Colon (tissue), 2 donors: ENCODE measurements around the gene WNT2.
"Not testable (repeated sequence)": the region's sequence is repeated elsewhere in the genome, so short reads cannot be mapped to it uniquely, and the experiment has no call there.

Experiments
- FAIRE-seq: peaks from 2 replicates; lab custom pipeline; 2012; peaks lifted over from hg19 to GRCh38; lab: Jason Lieb, UNC
- donor health status: control.
- donor health status: control.

The WNT2 gene

DNA sequence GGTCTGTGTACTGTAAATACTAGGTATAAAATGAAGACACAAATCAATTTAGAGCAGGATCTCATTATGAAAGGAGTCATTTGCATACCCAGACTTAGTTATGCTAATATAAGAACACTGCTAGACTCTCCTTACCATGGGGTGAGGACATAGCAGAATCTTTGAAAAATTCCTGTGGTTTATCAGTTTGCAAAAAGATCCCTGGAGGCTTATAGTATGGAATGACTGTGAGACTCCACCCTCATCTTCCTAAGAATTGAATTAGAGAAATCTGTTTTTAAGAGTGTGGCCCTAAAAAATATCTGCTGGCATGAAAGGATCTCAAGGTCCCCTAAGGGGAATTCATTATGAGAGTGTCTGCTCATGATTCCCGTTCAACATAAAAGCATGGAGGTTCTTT is 63.2 kb downstream of the WNT2 start:
- no peak for FAIRE-seq

DNA sequence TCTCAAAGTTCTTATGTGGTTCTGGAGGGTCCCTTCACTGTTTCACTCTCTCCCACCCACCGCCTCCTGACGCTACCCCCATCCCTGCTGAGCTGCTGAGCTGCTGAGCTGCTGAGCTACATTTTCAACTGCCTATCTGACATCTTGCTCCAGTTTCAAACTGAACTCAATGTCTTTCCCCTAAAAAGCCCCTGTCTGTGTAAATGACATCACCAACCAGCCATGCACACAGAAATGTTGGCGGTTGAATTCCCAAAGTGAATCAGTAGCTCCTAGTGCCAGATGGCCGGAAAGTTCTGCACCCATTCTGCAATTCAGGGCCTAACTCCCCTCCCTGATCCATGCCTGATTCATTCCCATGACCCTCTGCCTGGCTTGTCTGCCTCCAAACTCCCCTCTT is 71.2 kb downstream of the WNT2 start:
- FAIRE-seq, result no peak

DNA sequence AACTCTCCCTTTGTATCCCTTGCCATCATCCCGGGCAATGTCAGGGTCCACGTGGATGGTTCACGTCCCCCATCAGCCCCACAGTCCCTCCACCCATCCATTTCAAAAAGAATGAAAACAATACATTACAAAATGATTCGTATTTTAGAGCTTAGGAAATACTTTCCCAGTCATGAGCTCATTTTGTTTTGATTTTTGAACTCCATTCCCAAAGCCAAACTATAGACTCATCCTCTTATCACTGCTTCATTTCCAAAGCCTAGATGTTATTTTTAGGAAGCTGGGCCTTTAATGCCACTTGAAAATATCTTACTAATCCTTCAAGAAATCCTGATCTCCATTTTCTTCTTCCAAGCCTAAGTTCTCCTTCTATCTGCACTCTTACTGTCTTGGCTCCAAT is 72.1 kb downstream of the WNT2 start:
- no peak for FAIRE-seq

- no peak for FAIRE-seq
Measured at GRCh38 chr7:117250245-117250644, 72.6 kb downstream of the WNT2 start.

DNA sequence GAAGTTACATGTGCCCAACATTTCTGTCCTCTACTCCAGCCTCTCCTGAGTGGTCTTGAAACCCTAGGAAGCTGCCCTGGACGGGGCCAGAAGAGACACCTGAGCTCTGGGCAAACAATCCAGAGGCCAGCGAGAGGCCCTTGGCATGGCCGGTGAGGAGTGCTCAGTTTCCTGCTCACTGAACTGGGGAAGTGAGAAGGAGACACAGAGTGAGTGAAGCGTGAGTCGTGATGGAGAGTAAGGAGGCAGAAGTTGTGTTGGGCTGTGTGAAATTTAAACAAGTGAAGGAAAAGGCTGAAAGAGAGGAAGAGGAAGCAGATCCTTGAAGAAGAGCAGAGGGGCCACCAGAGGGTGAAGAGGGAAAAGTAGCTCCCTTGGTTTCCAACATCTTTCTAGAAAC is 73.2 kb downstream of the WNT2 start:
- no peak for FAIRE-seq

DNA sequence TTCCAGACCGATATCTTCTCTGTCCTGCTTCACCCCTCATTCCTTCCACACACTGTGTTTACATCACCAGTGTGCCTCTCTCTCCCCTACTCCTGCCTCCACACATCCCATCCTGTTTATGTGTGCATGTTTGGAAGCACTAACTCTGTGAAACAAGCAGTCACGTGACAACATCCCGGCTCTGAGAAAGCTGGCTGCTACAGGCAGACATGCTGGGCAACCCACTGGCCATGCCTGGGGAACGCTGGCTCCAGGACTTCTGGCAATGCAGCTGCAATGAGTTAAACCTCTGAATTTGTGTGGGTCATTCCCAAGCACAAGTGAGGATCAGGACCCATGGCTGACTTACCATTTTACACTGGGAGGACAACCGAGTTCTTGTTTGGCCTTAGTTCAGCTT is 74.0 kb downstream of the WNT2 start:
- no peak for FAIRE-seq

- no peak for FAIRE-seq
Measured at GRCh38 chr7:117247809-117248208, 75.0 kb downstream of the WNT2 start.

- FAIRE-seq, result not testable (repeated sequence)
Measured at GRCh38 chr7:117245703-117246102, 77.2 kb downstream of the WNT2 start.

DNA sequence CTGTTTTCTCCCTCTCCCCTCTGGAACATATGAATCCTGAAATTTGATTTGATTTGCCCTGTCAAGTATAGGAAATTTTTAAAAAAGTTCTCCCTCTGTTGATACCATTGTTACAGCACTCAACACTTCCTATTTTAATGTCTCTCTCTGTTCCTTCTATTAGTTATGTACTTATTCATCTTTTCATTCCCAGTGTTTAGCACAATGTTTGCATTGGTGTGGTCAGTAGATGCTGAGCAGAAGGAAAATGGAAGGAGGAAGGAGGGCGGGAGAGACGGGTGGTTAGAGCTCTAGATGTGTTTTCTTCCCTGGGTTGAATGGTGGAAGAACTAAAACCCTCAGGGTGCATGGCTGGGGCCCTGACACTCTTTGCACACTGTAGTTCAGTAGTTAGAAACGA is 79.5 kb downstream of the WNT2 start:
- no peak for FAIRE-seq

DNA sequence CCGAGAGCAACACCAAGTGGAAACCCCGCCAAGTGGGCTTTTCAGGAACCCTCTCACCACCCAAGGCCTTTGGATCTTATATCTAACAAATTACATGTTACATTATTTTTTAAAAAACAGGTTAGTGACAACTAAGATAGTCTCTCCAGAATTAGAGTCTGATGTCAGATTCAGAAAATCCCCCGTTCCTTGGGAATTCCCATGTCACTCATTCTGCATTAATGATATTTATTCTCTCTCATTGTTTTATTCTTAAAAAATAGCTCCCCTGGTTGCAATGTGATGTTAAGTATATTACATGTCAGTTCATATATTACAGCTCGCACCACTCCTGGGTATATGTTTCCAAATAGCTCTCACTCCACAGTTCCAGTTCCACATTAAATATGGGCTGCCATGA is 81.8 kb downstream of the WNT2 start:
- FAIRE-seq, result no peak

DNA sequence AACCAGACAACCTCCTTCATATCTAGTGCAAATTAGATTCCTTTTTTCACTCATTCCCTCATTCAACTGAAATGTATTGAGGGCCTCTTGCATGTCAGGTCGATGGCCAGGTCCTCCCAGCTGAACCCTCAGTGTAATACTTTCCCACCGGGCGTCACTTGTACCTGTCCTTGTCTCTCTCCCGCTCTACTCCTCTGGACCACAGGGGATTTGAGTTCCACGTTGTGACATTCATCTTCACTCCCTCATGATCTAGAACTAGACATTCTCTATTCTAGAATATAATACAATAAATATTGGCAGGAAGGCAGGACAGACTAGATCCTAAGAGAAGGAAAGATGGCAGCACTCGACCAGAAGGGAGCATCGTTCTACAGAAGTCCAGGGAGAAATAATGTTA is 83.9 kb downstream of the WNT2 start:
- no peak for FAIRE-seq

DNA sequence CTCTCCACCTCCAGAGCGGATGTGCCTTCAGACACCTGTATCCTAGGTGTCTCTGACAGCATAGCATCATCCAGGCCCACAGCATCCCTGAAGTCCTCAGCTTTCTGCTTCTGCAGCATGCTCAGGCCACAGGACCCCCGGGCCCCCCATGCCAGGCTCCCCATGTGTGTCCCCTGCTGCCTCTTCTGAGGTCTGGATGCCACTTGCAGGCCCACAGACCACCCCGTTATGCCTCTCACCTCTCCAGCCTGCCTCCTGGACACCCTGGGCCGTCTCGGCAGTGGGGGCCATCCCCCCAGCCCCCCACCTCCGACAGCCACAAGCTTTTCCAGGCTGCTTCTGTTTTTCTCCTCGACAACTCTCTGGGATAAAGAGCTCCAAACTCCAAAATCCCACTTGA is 84.4 kb downstream of the WNT2 start:
- FAIRE-seq, result no peak

GRCh38 chr7:117237646-117238045 is 85.2 kb downstream of the WNT2 start:
- no peak for FAIRE-seq

- no peak for FAIRE-seq
Measured at GRCh38 chr7:117231047-117231359, 91.9 kb downstream of the WNT2 start.

DNA sequence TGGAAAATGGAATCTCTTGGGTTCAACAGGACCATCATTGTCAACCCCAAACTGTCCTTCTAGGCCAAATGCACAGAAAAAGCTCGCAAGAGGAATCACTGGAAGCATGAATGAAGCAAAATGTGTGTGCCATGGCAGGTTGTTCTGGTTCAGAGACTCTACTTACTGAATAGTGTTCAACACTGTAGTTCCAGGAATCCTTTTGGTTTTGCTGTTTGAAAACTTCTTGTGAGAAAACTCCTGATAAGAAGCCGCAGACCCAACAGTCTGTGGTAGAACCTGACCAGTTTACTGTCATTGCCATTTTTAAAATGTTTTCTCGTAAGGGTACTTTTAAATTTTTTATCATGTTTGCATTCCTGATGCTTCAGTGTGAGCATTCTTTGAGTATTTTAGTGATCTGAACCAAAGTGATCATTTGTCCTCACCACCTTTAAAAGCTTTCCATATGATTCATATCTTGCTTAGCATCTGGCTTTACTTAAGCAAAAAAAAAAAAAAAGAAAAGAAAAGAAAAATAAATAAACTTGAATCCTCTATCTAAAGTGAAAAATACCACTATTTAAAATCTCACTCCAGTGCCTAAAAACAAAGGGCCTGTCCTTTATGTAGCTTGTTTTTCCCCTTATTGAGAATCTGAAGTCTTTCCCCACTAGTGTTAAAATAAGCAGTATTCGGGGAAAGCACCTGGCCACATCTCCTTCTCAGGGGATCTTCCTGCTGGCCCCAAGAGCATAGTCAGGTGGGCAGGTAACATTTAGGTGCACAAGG is 92.4 kb downstream of the WNT2 start:
- no peak for FAIRE-seq

DNA sequence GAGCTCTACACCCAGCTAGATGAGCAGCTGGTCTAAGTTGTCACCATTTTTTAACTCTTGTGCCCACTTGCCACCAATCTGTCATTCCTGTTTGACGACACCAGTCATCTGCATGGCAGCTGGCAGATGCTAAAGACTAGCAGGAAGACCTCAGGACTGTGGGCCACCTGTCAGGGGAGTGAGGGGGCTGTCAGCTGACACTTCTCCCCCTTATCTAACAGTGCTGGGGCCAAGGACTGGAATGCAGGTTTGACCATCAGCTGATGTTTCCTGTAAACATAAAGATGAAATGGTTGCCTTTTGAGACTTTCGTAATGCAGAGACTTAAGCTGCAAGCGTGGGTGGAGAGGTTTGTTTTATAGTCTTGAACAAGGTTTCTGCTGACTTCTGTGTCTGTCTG is 93.5 kb downstream of the WNT2 start:
- no peak for FAIRE-seq

- FAIRE-seq, result no peak
Measured at GRCh38 chr7:117227091-117227490, 95.8 kb downstream of the WNT2 start.

GRCh38 chr7:117225536-117225935 is 97.3 kb downstream of the WNT2 start:
- FAIRE-seq, result no peak
